K562 (cell line): ENCODE results near the gene ALDH18A1. TPM values are rescaled to one million over a fixed set of nuclear protein-coding genes. Genes with fewer than 3 reads are reported as not detected.

Source experiments
- ARHGAP35 ChIP-seq: fragments of 450-650 bp; IDR thresholded peaks from 2 replicates; pipeline ENCODE4 v1.6.1; 2018; ENCODE audit not compliant: partially characterized antibody
- C11orf30 ChIP-seq: fragments of 450-650 bp; IDR thresholded peaks from 2 replicates; pipeline ENCODE4 v1.6.1; 2016; ENCODE audit warnings: low read depth, mild to moderate bottlenecking
- CBX2 ChIP-seq: fragments of 200-600 bp; sonication (generic); IDR thresholded peaks from one replicate; pipeline ENCODE4 v1.6.1; 2012; ENCODE audit warnings: mild to moderate bottlenecking, low read length, inconsistent platforms; ENCODE audit not compliant: insufficient read depth, poor library complexity, severe bottlenecking
- CTCFL ChIP-seq: IDR thresholded peaks from 2 replicates; pipeline ENCODE4 v1.6.1; 2011; ENCODE audit warnings: borderline replicate concordance, low read depth, mild to moderate bottlenecking, moderate library complexity, low read length; ENCODE audit not compliant: insufficient read depth, poor library complexity, severe bottlenecking
- EGR1 ChIP-seq: fragments of 450-650 bp; conservative IDR thresholded peaks from 2 replicates; pipeline ENCODE4 v1.6.1; 2017; ENCODE audit warnings: mild to moderate bottlenecking
- HNRNPLL ChIP-seq: fragments of 200-400 bp; formaldehyde crosslinking; IDR thresholded peaks from 2 replicates; pipeline ENCODE4 v1.6.1; 2017; ENCODE audit warnings: low read length, low read depth, mild to moderate bottlenecking; ENCODE audit not compliant: poor library complexity, severe bottlenecking
- MAZ ChIP-seq, 2 experiments: fragments of 450-650 bp in 1 of 2; sonication (generic) in 1 of 2; formaldehyde crosslinking; IDR thresholded peaks in 1 of 2; conservative IDR thresholded peaks in 1 of 2; 2 replicates each; pipeline versions ENCODE4 v1.4.0 to v1.5.0; 2020; ENCODE audit warnings: mild to moderate bottlenecking in 1 of 2, missing genetic modification reagents in 1 of 2
- MED1 ChIP-seq: sonication (generic); formaldehyde crosslinking; IDR thresholded peaks from 2 replicates; pipeline ENCODE4 v1.8.1; 2023; ENCODE audit warnings: missing genetic modification reagents, borderline replicate concordance
- MEIS2 ChIP-seq: fragments of 450-650 bp; IDR thresholded peaks from 2 replicates; pipeline ENCODE4 v1.6.1; 2014; ENCODE audit warnings: mild to moderate bottlenecking; ENCODE audit not compliant: partially characterized antibody
- MTA3 ChIP-seq: fragments of 450-650 bp; formaldehyde crosslinking; IDR thresholded peaks from 2 replicates; pipeline ENCODE4 v1.6.1; 2017; ENCODE audit warnings: mild to moderate bottlenecking, borderline replicate concordance
- NFATC3 ChIP-seq: fragments of 450-650 bp; IDR thresholded peaks from 2 replicates; pipeline ENCODE4 v1.6.1; 2017; ENCODE audit warnings: mild to moderate bottlenecking
- NUFIP1 ChIP-seq: fragments of 450-650 bp; IDR thresholded peaks from 2 replicates; pipeline ENCODE4 v1.6.1; 2018; ENCODE audit not compliant: partially characterized antibody
- PHF8 ChIP-seq: fragments of 200-600 bp; sonication (generic); IDR thresholded peaks from 2 replicates; pipeline ENCODE4 v1.6.1; 2012; ENCODE audit warnings: mixed run types, mild to moderate bottlenecking, inconsistent platforms, low read length, moderate library complexity, borderline replicate concordance
- POLR3G ChIP-seq: IDR thresholded peaks from 2 replicates; pipeline ENCODE4 v1.6.1; 2011; ENCODE audit not compliant: insufficient read length, insufficient replicate concordance; ENCODE audit errors: extremely low read depth
- PURB ChIP-seq: sonication (generic); formaldehyde crosslinking; IDR thresholded peaks from 2 replicates; pipeline ENCODE4 v1.9.0; 2021; ENCODE audit warnings: low read depth, mild to moderate bottlenecking, missing genetic modification reagents
- SIRT6 ChIP-seq: IDR thresholded peaks from one replicate; pipeline ENCODE4 v1.6.1; 2012; ENCODE audit warnings: low read depth, mild to moderate bottlenecking, control low read depth, inconsistent platforms, low read length, moderate library complexity
- SNRNP70 ChIP-seq: fragments of 200-400 bp; formaldehyde crosslinking; optimal IDR thresholded peaks from 2 replicates; pipeline ENCODE3; 2017; ENCODE audit warnings: low read depth, low read length
- SRSF3 ChIP-seq: fragments of 200-400 bp; formaldehyde crosslinking; IDR thresholded peaks from 2 replicates; pipeline ENCODE4 v1.6.1; 2016; ENCODE audit warnings: mild to moderate bottlenecking, low read length, moderate library complexity; ENCODE audit not compliant: insufficient read depth
- TRIM24 ChIP-seq, 2 experiments: fragments of 450-650 bp; IDR thresholded peaks; 2 replicates each; pipeline ENCODE4 v1.6.1; 2016
- TSC22D4 ChIP-seq: fragments of 450-650 bp; IDR thresholded peaks from 2 replicates; pipeline ENCODE4 v1.6.1; 2016; ENCODE audit warnings: missing genetic modification characterization, missing biosample characterization, control low read depth
- ZNF695 ChIP-seq: fragments of 450-650 bp; formaldehyde crosslinking; IDR thresholded peaks from 2 replicates; pipeline ENCODE4 v1.4.0; 2020; ENCODE audit warnings: mild to moderate bottlenecking, moderate library complexity
- ZNF76 ChIP-seq: fragments of 250-450 bp; sonication (Bioruptor Pico); IDR thresholded peaks from 2 replicates; pipeline ENCODE4 v1.4.0; 2020; ENCODE audit warnings: mild to moderate bottlenecking, moderate library complexity, borderline replicate concordance
- polyA plus RNA-seq, 8 experiments: library from polyadenylated mRNA; depleted of rRNA in 4 of 8; stranded (reverse) in 5 of 8; unstranded in 3 of 8; fragments of >200 nt; fragmentation: Nextera tagmentation in 2 of 8; fragmentation: Illumina TruSeq in 1 of 8; extraction: Ambion mirVana in 2 of 8; extraction: Trizol in 1 of 8; gene quantifications; 2 replicates each; pipeline versions ENCODE4 v1.2.1 to v1.2.3, GENCODE V29; 2011 to 2014; ENCODE audit warnings: inconsistent platforms in 1 of 8, missing spikeins in 1 of 8
- total RNA-seq, 7 experiments: library from RNA; depleted of rRNA in 6 of 7; stranded (reverse); fragments of >200 nt in 6 of 7; fragmentation: Illumina TruSeq in 2 of 7; extraction: Trizol in 2 of 7; gene quantifications; 2 replicates each; pipeline versions ENCODE4 v1.2.1 to v1.2.3, GENCODE V29; 2011 to 2021; ENCODE audit warnings: low replicate concordance in 1 of 7
- TF ChIP-seq, protein P1 (sequence below): sonication (generic); formaldehyde crosslinking; IDR thresholded peaks from 2 replicates; pipeline ENCODE4 v1.5.0; 2020; ENCODE audit warnings: missing genetic modification reagents
- TF ChIP-seq, protein P2 (sequence below), 2 experiments: fragments of 250-450 bp in 1 of 2; fragments of 450-650 bp in 1 of 2; sonication (Bioruptor Pico) in 1 of 2; IDR thresholded peaks; 2 replicates each; pipeline versions ENCODE4 v1.6.1 to v1.8.0; 2016 to 2021; ENCODE audit warnings: mild to moderate bottlenecking in 2 of 2, moderate library complexity in 2 of 2, missing compliant biosample characterization in 1 of 2, missing genetic modification characterization in 1 of 2

The ALDH18A1 gene
- total and polyA plus RNA-seq, 9 of the 15 experiments (the other 6 are each of a cell fraction or from before 2014, with no cell fraction given): 12.0 to 83.3 (median 43.8) TPM

DNA sequence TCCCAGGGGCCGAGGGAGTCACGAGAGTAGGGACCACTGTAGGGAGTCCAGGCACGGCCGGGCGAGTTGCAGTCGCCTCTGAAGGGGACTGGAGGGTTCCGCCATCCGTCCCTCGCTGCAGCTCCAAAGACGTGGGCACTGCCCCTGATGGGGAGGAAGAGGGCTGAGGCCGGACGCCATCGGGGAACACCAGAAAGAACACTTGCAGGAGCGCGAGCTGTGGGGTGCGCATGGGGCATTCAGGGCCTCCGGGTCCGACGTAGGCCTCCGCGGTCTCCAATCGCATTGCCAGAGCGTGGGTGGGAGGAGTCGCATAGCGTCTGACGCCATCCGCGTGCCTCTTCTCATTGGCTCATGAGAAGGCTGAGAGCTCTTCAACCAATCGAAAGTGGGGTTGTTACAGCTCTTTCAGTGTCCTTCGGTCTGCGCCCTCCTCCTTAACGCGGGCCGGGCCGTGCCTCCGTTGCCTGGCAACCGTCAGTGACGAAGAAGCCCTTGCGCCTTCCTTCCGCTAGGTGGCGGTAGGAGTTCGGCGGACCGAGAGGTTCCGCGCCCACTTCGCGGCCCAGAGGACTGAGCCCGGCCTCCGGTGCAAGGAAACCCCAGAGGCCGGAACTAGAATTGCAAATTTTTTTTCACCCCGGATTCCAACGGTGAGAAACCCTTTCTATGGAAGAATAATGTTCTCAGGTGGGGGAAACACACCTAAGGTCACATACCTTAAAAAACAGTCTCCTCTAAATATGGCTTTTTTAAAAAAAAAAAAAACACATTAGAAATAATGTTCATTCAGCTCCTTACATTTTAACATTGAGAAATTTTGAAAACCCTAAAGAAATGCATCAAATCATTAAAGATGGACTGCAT, 37.4 kb upstream of the ALDH18A1 start, which contains the start of gene TCTN3 (continued):
- TF ChIP-seq HNRNPLL: peak; percentile 71
- TF ChIP-seq ZNF695 (CRISPR knock-in tag): no peak
- peak; percentile 93 for TF ChIP-seq C11orf30
- TF ChIP-seq, protein P1, sequence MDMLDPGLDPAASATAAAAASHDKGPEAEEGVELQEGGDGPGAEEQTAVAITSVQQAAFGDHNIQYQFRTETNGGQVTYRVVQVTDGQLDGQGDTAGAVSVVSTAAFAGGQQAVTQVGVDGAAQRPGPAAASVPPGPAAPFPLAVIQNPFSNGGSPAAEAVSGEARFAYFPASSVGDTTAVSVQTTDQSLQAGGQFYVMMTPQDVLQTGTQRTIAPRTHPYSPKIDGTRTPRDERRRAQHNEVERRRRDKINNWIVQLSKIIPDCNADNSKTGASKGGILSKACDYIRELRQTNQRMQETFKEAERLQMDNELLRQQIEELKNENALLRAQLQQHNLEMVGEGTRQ (CRISPR knock-in tag): no peak
- TF ChIP-seq SRSF3: no peak
- TF ChIP-seq MAZ (CRISPR knock-in tag; conservative IDR thresholded peaks at IDR 0.05 in 1 of 2, IDR thresholded peaks at IDR 0.05 in 1 of 2): peak; percentile 42 to 87; a peak in 2 of 4 replicates
- no peak for TF ChIP-seq SNRNP70
- TF ChIP-seq POLR3G: no peak
- TF ChIP-seq MED1 (CRISPR knock-in tag): no peak
- no peak for TF ChIP-seq TSC22D4 (tag)
- no peak for TF ChIP-seq MEIS2
- TF ChIP-seq ARHGAP35: no peak
- no peak for TF ChIP-seq TRIM24 (IDR thresholded peaks at IDR 0.05)
- no peak for TF ChIP-seq NUFIP1
- no peak for TF ChIP-seq CBX2
- no peak for TF ChIP-seq ZNF76 (CRISPR knock-in tag)
- TF ChIP-seq NFATC3: no peak
- TF ChIP-seq SIRT6: no peak
- no peak for TF ChIP-seq PURB (CRISPR knock-in tag)
- TF ChIP-seq PHF8: peak; percentile 86; the same call in 1 of the 2 replicates
- TF ChIP-seq MTA3: no peak; the same call in 1 of the 2 replicates
- peak; percentile 96 for TF ChIP-seq EGR1
- TF ChIP-seq, protein P2, sequence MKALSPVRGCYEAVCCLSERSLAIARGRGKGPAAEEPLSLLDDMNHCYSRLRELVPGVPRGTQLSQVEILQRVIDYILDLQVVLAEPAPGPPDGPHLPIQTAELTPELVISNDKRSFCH (CRISPR knock-in tag; IDR thresholded peaks at IDR 0.05): no peak
- TF ChIP-seq, protein P2 (tag; IDR thresholded peaks at IDR 0.05): no peak
- TF ChIP-seq CTCFL: no peak
